ENCODE measurements around the gene CYTH4. TPM values are rescaled to one million over a fixed set of nuclear protein-coding genes. Genes with fewer than 3 reads are reported as not detected.
"Not testable (repeated sequence)": the region's sequence is repeated elsewhere in the genome, so short reads cannot be mapped to it uniquely, and the experiment has no call there.

Gene CYTH4
- polyA plus RNA-seq, 4 donors, result 1.1 to 5.4 (median 3.6) TPM

- DNase-seq; H3K9me3 ChIP-seq (ENCODE audit: control insufficient read depth in 2 of 2, insufficient read depth in 1 of 2, low read depth in 1 of 2, low read length in 1 of 2); H3K36me3 ChIP-seq (ENCODE audit: control insufficient read depth in 3 of 3, insufficient read depth in 2 of 3, low read depth in 1 of 3, low read length in 3 of 3); H3K4me3 ChIP-seq (ENCODE audit: low read depth in 1 of 3, low read length in 3 of 3); H3K27ac ChIP-seq (ENCODE audit: low read depth in 1 of 3, low read length in 2 of 3); FAIRE-seq: not testable (repeated sequence)
- peaks cover 0 to 29% (median 11%) of the 10 kb centered on the region in 3 donors for H3K27me3 ChIP-seq (ENCODE audit: control insufficient read depth in 3 of 3, insufficient read depth in 3 of 3, low read length in 3 of 3)
- peaks cover 0 to 55% (median 5%) of the 10 kb centered on the region in 3 donors for H3K4me1 ChIP-seq (ENCODE audit: control insufficient read depth in 3 of 3, insufficient read depth in 2 of 3, low read depth in 1 of 3, low read length in 2 of 3)
- WGBS, 3 donors, result 54 to 71% (median 62%) methylated on average over 6 of the region's 6 CpGs
Observed at GRCh38 chr22:37328538-37329237, 46.4 kb downstream of the CYTH4 start.

- FAIRE-seq (no peak), DNase-seq (no peak)
- H3K4me3 ChIP-seq (ENCODE audit: low read depth in 1 of 3, low read length in 3 of 3), result no peak overlapping the region
- no peaks in the 10 kb centered on the region for H3K36me3 ChIP-seq (ENCODE audit: control insufficient read depth in 3 of 3, insufficient read depth in 2 of 3, low read depth in 1 of 3, low read length in 3 of 3)
- peaks cover 0 to 33% (median 15%) of the 10 kb centered on the region in 3 donors for H3K27me3 ChIP-seq (ENCODE audit: control insufficient read depth in 3 of 3, insufficient read depth in 3 of 3, low read length in 3 of 3)
- no peaks in the 10 kb centered on the region for H3K9me3 ChIP-seq (ENCODE audit: control insufficient read depth in 2 of 2, insufficient read depth in 1 of 2, low read depth in 1 of 2, low read length in 1 of 2)
- peaks cover 2 to 53% (median 3%) of the 10 kb centered on the region in 3 donors for H3K4me1 ChIP-seq (ENCODE audit: control insufficient read depth in 3 of 3, insufficient read depth in 2 of 3, low read depth in 1 of 3, low read length in 2 of 3)
- H3K27ac ChIP-seq (ENCODE audit: low read depth in 1 of 3, low read length in 2 of 3), result no peak overlapping the region
- WGBS, 3 donors, result 61 to 74% (median 66%) methylated on average over 13 to 14 of the region's 14 CpGs
Observed at GRCh38 chr22:37329238-37330140, 47.2 kb downstream of the CYTH4 start.

GRCh38 chr22:37330200-37331033 is 48.1 kb downstream of the CYTH4 start:
- Histone ChIP-seq H3K27me3 (ENCODE audit: control insufficient read depth in 3 of 3, insufficient read depth in 3 of 3, low read length in 3 of 3) (peaks cover 0 to 37% (median 17%) of the 10 kb centered on the region in 3 donors), H3K4me1 (ENCODE audit: control insufficient read depth in 3 of 3, insufficient read depth in 2 of 3, low read depth in 1 of 3, low read length in 2 of 3) (peaks cover 2 to 56% (median 3%) of the 10 kb centered on the region in 3 donors), H3K9me3 (ENCODE audit: control insufficient read depth in 2 of 2, insufficient read depth in 1 of 2, low read depth in 1 of 2, low read length in 1 of 2) (no peaks in the 10 kb centered on the region), H3K36me3 (ENCODE audit: control insufficient read depth in 3 of 3, insufficient read depth in 2 of 3, low read depth in 1 of 3, low read length in 3 of 3) (no peaks in the 10 kb centered on the region), H3K27ac (ENCODE audit: low read depth in 1 of 3, low read length in 2 of 3) (no peak overlapping the region), H3K4me3 (ENCODE audit: low read depth in 1 of 3, low read length in 3 of 3) (no peak overlapping the region)
- WGBS, 3 donors, result 39 to 50% (median 48%) methylated on average over 9 of the region's 9 CpGs
- DNase-seq (peak; percentile 74 to 94), FAIRE-seq (no peak)

- peaks cover 0 to 39% (median 17%) of the 10 kb centered on the region in 3 donors for H3K27me3 ChIP-seq (ENCODE audit: control insufficient read depth in 3 of 3, insufficient read depth in 3 of 3, low read length in 3 of 3)
- H3K9me3 ChIP-seq (ENCODE audit: control insufficient read depth in 2 of 2, insufficient read depth in 1 of 2, low read depth in 1 of 2, low read length in 1 of 2), result no peaks in the 10 kb centered on the region
- FAIRE-seq (no peak), DNase-seq (no peak)
- no peak overlapping the region for H3K4me3 ChIP-seq (ENCODE audit: low read depth in 1 of 3, low read length in 3 of 3)
- H3K36me3 ChIP-seq (ENCODE audit: control insufficient read depth in 3 of 3, insufficient read depth in 2 of 3, low read depth in 1 of 3, low read length in 3 of 3), result no peaks in the 10 kb centered on the region
- 11 to 37% (median 22%) methylated on average over 7 of the region's 7 CpGs for WGBS, 3 donors
- H3K27ac ChIP-seq (ENCODE audit: low read depth in 1 of 3, low read length in 2 of 3), result no peak overlapping the region
- H3K4me1 ChIP-seq (ENCODE audit: control insufficient read depth in 3 of 3, insufficient read depth in 2 of 3, low read depth in 1 of 3, low read length in 2 of 3), result peaks cover 2 to 51% (median 3%) of the 10 kb centered on the region in 3 donors
Observed at GRCh38 chr22:37331034-37331428, 48.7 kb downstream of the CYTH4 start.

GRCh38 chr22:37331856-37332536 is 49.7 kb downstream of the CYTH4 start:
- H3K36me3 ChIP-seq (ENCODE audit: control insufficient read depth in 3 of 3, insufficient read depth in 2 of 3, low read depth in 1 of 3, low read length in 3 of 3), result no peaks in the 10 kb centered on the region
- H3K4me3 ChIP-seq (ENCODE audit: low read depth in 1 of 3, low read length in 3 of 3), result no peak overlapping the region
- FAIRE-seq (no peak), DNase-seq (peak in 1 of 2 donors; percentile 56)
- peaks cover 3 to 53% (median 3%) of the 10 kb centered on the region in 3 donors for H3K4me1 ChIP-seq (ENCODE audit: control insufficient read depth in 3 of 3, insufficient read depth in 2 of 3, low read depth in 1 of 3, low read length in 2 of 3)
- no peak overlapping the region for H3K27ac ChIP-seq (ENCODE audit: low read depth in 1 of 3, low read length in 2 of 3)
- 39 to 64% (median 52%) methylated on average over 9 of the region's 9 CpGs for whole genome bisulfite sequencing, 3 donors
- H3K27me3 ChIP-seq (ENCODE audit: control insufficient read depth in 3 of 3, insufficient read depth in 3 of 3, low read length in 3 of 3), result peaks cover 0 to 39% (median 17%) of the 10 kb centered on the region in 3 donors
- H3K9me3 ChIP-seq (ENCODE audit: control insufficient read depth in 2 of 2, insufficient read depth in 1 of 2, low read depth in 1 of 2, low read length in 1 of 2), result no peaks in the 10 kb centered on the region

GRCh38 chr22:37333724-37334460 is 51.6 kb downstream of the CYTH4 start:
- H3K4me1 ChIP-seq (ENCODE audit: control insufficient read depth in 3 of 3, insufficient read depth in 2 of 3, low read depth in 1 of 3, low read length in 2 of 3), result peaks cover 3 to 62% (median 8%) of the 10 kb centered on the region in 3 donors
- H3K36me3 ChIP-seq (ENCODE audit: control insufficient read depth in 3 of 3, insufficient read depth in 2 of 3, low read depth in 1 of 3, low read length in 3 of 3), result no peaks in the 10 kb centered on the region
- no peak overlapping the region for H3K4me3 ChIP-seq (ENCODE audit: low read depth in 1 of 3, low read length in 3 of 3)
- FAIRE-seq (no peak), DNase-seq (no peak)
- 39 to 49% (median 47%) methylated on average over 11 of the region's 11 CpGs for WGBS, 3 donors
- peaks cover 0 to 39% (median 15%) of the 10 kb centered on the region in 3 donors for H3K27me3 ChIP-seq (ENCODE audit: control insufficient read depth in 3 of 3, insufficient read depth in 3 of 3, low read length in 3 of 3)
- no peaks in the 10 kb centered on the region for H3K9me3 ChIP-seq (ENCODE audit: control insufficient read depth in 2 of 2, insufficient read depth in 1 of 2, low read depth in 1 of 2, low read length in 1 of 2)
- H3K27ac ChIP-seq (ENCODE audit: low read depth in 1 of 3, low read length in 2 of 3), result no peak overlapping the region

GRCh38 chr22:37334461-37334858 is 52.2 kb downstream of the CYTH4 start:
- no peaks in the 10 kb centered on the region for H3K36me3 ChIP-seq (ENCODE audit: control insufficient read depth in 3 of 3, insufficient read depth in 2 of 3, low read depth in 1 of 3, low read length in 3 of 3)
- no peak for DNase-seq
- H3K27ac ChIP-seq (ENCODE audit: low read depth in 1 of 3, low read length in 2 of 3), result no peak overlapping the region
- 2 to 5% (median 4%) methylated on average over 40 to 42 of the region's 42 CpGs for WGBS, 3 donors
- FAIRE-seq, result no peak
- no peak overlapping the region for H3K4me3 ChIP-seq (ENCODE audit: low read depth in 1 of 3, low read length in 3 of 3)
- peaks cover 0 to 39% (median 15%) of the 10 kb centered on the region in 3 donors for H3K27me3 ChIP-seq (ENCODE audit: control insufficient read depth in 3 of 3, insufficient read depth in 3 of 3, low read length in 3 of 3)
- H3K4me1 ChIP-seq (ENCODE audit: control insufficient read depth in 3 of 3, insufficient read depth in 2 of 3, low read depth in 1 of 3, low read length in 2 of 3), result peaks cover 3 to 65% (median 11%) of the 10 kb centered on the region in 3 donors
- H3K9me3 ChIP-seq (ENCODE audit: control insufficient read depth in 2 of 2, insufficient read depth in 1 of 2, low read depth in 1 of 2, low read length in 1 of 2), result no peaks in the 10 kb centered on the region
